HepG2 (cell line): Measurements from ENCODE around the gene COG1. TPM values are rescaled to one million over a fixed set of nuclear protein-coding genes. Genes with fewer than 3 reads are reported as not detected.
A peak's percentile ranks its signal among the peaks of the same experiment; 100 is the strongest.

ENCODE experiments used
- CREM ChIP-seq, 2 experiments: sonication (generic) in 1 of 2; formaldehyde crosslinking in 1 of 2; IDR thresholded peaks; 2 replicates each; pipeline versions ENCODE4 v1.4.0 to v1.6.1; 2016 to 2020; ENCODE audit warnings: antibody characterized with exemption in 1 of 2, mild to moderate bottlenecking in 1 of 2, missing genetic modification reagents in 1 of 2
- HOXA3 ChIP-seq: sonication (generic); formaldehyde crosslinking; IDR thresholded peaks from 2 replicates; pipeline ENCODE4 v1.5.0; 2020; ENCODE audit warnings: missing genetic modification reagents
- KDM6A ChIP-seq: IDR thresholded peaks from 2 replicates; pipeline ENCODE4 v1.6.1; 2016; ENCODE audit warnings: low read depth
- MAFF ChIP-seq: IDR thresholded peaks from 2 replicates; pipeline ENCODE4 v1.6.1; 2011; ENCODE audit warnings: low read depth, low read length, improper control_type of control experiment
- MYC ChIP-seq: sonication (generic); formaldehyde crosslinking; IDR thresholded peaks from 2 replicates; pipeline ENCODE4 v1.9.0; 2021; ENCODE audit warnings: missing genetic modification reagents, borderline replicate concordance
- NFIB ChIP-seq: sonication (generic); formaldehyde crosslinking; IDR thresholded peaks from 2 replicates; pipeline ENCODE4 v1.9.0; 2021; ENCODE audit warnings: missing genetic modification reagents, mild to moderate bottlenecking, borderline replicate concordance
- RFX1 ChIP-seq: fragments of 450-650 bp; IDR thresholded peaks from 2 replicates; pipeline ENCODE4 v1.6.1; 2017
- SALL2 ChIP-seq: sonication (generic); formaldehyde crosslinking; IDR thresholded peaks from 2 replicates; pipeline ENCODE4 v1.8.1; 2023; ENCODE audit warnings: mild to moderate bottlenecking, missing genetic modification reagents, inconsistent platforms
- SMYD3 ChIP-seq: sonication (generic); formaldehyde crosslinking; IDR thresholded peaks from 2 replicates; pipeline ENCODE4 v1.8.1; 2023; ENCODE audit warnings: mild to moderate bottlenecking, missing genetic modification reagents
- SNAPC4 ChIP-seq: sonication (generic); formaldehyde crosslinking; IDR thresholded peaks from 2 replicates; pipeline ENCODE4 v1.4.0; 2020; ENCODE audit warnings: mild to moderate bottlenecking, missing genetic modification reagents
- TAF1 ChIP-seq: sonication (generic); formaldehyde crosslinking; IDR thresholded peaks from 2 replicates; pipeline ENCODE4 v1.4.0; 2020; ENCODE audit warnings: missing genetic modification reagents
- TCF7L2 ChIP-seq: IDR thresholded peaks from 2 replicates; pipeline ENCODE4 v1.6.1; 2011; ENCODE audit warnings: mild to moderate bottlenecking, low read depth, low read length, moderate library complexity
- ZNF274 ChIP-seq: sonication (generic); formaldehyde crosslinking; IDR thresholded peaks from 2 replicates; pipeline ENCODE4 v1.5.1; 2020; ENCODE audit warnings: mild to moderate bottlenecking, missing genetic modification reagents
- ZNF556 ChIP-seq: sonication (generic); formaldehyde crosslinking; IDR thresholded peaks from 2 replicates; pipeline ENCODE4 v1.4.0; 2020; ENCODE audit warnings: mild to moderate bottlenecking, missing genetic modification reagents, borderline replicate concordance
- ZNF709 ChIP-seq: sonication (generic); formaldehyde crosslinking; IDR thresholded peaks from 2 replicates; pipeline ENCODE4 v1.5.0; 2020; ENCODE audit warnings: mild to moderate bottlenecking, missing genetic modification reagents
- ZNF746 ChIP-seq: sonication (generic); formaldehyde crosslinking; IDR thresholded peaks from 2 replicates; pipeline ENCODE4 v1.8.0; 2022; ENCODE audit warnings: mild to moderate bottlenecking, missing genetic modification reagents
- ZNF83 ChIP-seq: sonication (generic); formaldehyde crosslinking; IDR thresholded peaks from 2 replicates; pipeline ENCODE4 v1.4.0; 2020; ENCODE audit warnings: missing genetic modification reagents, mild to moderate bottlenecking, borderline replicate concordance
- polyA plus RNA-seq, 8 experiments: library from polyadenylated mRNA; depleted of rRNA in 3 of 8; stranded (reverse) in 7 of 8; unstranded in 1 of 8; fragments of >200 nt; fragmentation: Illumina TruSeq in 4 of 8; extraction: Trizol in 4 of 8; gene quantifications; 2 replicates each; pipeline versions ENCODE4 v1.2.1 to v1.2.3, GENCODE V29; 2011 to 2016; ENCODE audit warnings: low read depth in 4 of 8, missing spikeins in 1 of 8, mixed read lengths in 1 of 8; ENCODE audit not compliant: insufficient read depth in 1 of 8
- total RNA-seq, 5 experiments: library from RNA; depleted of rRNA; stranded (reverse); fragments of >200 nt; fragmentation: Illumina TruSeq; extraction: Trizol; gene quantifications; 2 replicates each; pipeline ENCODE4 v1.2.3, GENCODE V29; 2016; ENCODE audit warnings: low read depth in 1 of 5
- TF ChIP-seq, protein P1 (sequence below): IDR thresholded peaks from 2 replicates; pipeline ENCODE4 v1.6.1; 2016; ENCODE audit warnings: mild to moderate bottlenecking
- TF ChIP-seq, protein P2 (sequence below): sonication (generic); formaldehyde crosslinking; IDR thresholded peaks from 2 replicates; pipeline ENCODE4 v1.4.0; 2020; ENCODE audit warnings: missing genetic modification reagents, borderline replicate concordance

Gene COG1
- total and polyA plus RNA-seq, 2 of the 13 experiments (the other 11 are each of a cell fraction or from before 2014, with no cell fraction given): 36.6 to 39.7 TPM

GRCh38 chr17:73201215-73202069 is 8.6 kb downstream of the COG1 start (continued):
- peak; percentile 98 for TF ChIP-seq ZNF746 (CRISPR knock-in tag)
- 0 out of 2 replicates have a peak, but pooled peaks have one; percentile 10 for TF ChIP-seq ZNF709
- TF ChIP-seq ZNF556: peak; percentile 93; the same call in 1 of the 2 replicates
- TF ChIP-seq MAFF: peak; percentile 69
- no peak for TF ChIP-seq ZNF274 (CRISPR knock-in tag)
- peak; percentile 92 for TF ChIP-seq KDM6A (CRISPR knock-in tag)
- TF ChIP-seq SNAPC4 (CRISPR knock-in tag): no peak
- TF ChIP-seq NFIB (CRISPR knock-in tag): no peak
- no peak for TF ChIP-seq SMYD3 (CRISPR knock-in tag)
- TF ChIP-seq RFX1: no peak
- TF ChIP-seq HOXA3 (CRISPR knock-in tag): peak; percentile 93
- peak; percentile 81 for TF ChIP-seq CREM (IDR thresholded peaks at IDR 0.05)
- no peak for TF ChIP-seq CREM (CRISPR knock-in tag; IDR thresholded peaks at IDR 0.05)
- TF ChIP-seq MYC (CRISPR knock-in tag): peak; percentile 87
- TF ChIP-seq, protein P1, sequence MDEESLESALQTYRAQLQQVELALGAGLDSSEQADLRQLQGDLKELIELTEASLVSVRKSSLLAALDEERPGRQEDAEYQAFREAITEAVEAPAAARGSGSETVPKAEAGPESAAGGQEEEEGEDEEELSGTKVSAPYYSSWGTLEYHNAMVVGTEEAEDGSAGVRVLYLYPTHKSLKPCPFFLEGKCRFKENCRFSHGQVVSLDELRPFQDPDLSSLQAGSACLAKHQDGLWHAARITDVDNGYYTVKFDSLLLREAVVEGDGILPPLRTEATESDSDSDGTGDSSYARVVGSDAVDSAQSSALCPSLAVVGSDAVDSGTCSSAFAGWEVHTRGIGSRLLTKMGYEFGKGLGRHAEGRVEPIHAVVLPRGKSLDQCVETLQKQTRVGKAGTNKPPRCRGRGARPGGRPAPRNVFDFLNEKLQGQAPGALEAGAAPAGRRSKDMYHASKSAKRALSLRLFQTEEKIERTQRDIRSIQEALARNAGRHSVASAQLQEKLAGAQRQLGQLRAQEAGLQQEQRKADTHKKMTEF (CRISPR knock-in tag): peak; percentile 96
- TF ChIP-seq ZNF83 (CRISPR knock-in tag): no peak
- 0 out of 2 replicates have a peak, but pooled peaks have one; percentile 60 for TF ChIP-seq SALL2 (CRISPR knock-in tag)
- TF ChIP-seq, protein P2, sequence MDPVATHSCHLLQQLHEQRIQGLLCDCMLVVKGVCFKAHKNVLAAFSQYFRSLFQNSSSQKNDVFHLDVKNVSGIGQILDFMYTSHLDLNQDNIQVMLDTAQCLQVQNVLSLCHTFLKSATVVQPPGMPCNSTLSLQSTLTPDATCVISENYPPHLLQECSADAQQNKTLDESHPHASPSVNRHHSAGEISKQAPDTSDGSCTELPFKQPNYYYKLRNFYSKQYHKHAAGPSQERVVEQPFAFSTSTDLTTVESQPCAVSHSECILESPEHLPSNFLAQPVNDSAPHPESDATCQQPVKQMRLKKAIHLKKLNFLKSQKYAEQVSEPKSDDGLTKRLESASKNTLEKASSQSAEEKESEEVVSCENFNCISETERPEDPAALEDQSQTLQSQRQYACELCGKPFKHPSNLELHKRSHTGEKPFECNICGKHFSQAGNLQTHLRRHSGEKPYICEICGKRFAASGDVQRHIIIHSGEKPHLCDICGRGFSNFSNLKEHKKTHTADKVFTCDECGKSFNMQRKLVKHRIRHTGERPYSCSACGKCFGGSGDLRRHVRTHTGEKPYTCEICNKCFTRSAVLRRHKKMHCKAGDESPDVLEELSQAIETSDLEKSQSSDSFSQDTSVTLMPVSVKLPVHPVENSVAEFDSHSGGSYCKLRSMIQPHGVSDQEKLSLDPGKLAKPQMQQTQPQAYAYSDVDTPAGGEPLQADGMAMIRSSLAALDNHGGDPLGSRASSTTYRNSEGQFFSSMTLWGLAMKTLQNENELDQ (CRISPR knock-in tag): no peak
- TF ChIP-seq TCF7L2: no peak
- no peak for TF ChIP-seq TAF1 (CRISPR knock-in tag)
